HCT116 (cell line): Measurements from ENCODE around the gene GJD3. TPM values are rescaled to one million over a fixed set of nuclear protein-coding genes. Genes with fewer than 3 reads are reported as not detected.
"Not testable (repeated sequence)": the region's sequence is repeated elsewhere in the genome, so short reads cannot be mapped to it uniquely, and the experiment has no call there.

ENCODE experiments used
- ATAC-seq: fragments of 200-7000 bp; cut with Tn5 transposase; 2 replicates; pipeline ENCODE4 v1.9.1; 2020; ENCODE audit warnings: mild to moderate bottlenecking, moderate library complexity
- BruUV-seq: library from RNA; stranded (reverse); fragments of 400-500 nt; replicated peaks from 2 replicates; lab custom pipeline; 2021; lab: Mats Ljungman, UMichigan
- CTCF ChIA-PET: fragments of 300-600 bp; sonication (Branson Sonifier 250); formaldehyde crosslinking; loops from one replicate; lab custom pipeline; 2021; ENCODE audit warnings: antibody characterized with exemption; lab: Charles Lee
- POLR2A ChIA-PET: fragments of 300-600, 350-600 bp; sonication (Branson Sonifier 250); formaldehyde crosslinking; loops from one replicate; lab custom pipeline; 2021; ENCODE audit warnings: antibody characterized with exemption; lab: Charles Lee
- RAD21 ChIA-PET, 2 experiments: fragments of 300-600 bp; sonication (Branson Sonifier 250); formaldehyde crosslinking; loops; one replicate each; lab custom pipeline; 2023; ENCODE audit warnings: low total read pairs in 2 of 2; ENCODE audit not compliant: uncharacterized antibody in 2 of 2, unreplicated experiment in 2 of 2, low non-redundant PET in 1 of 2; lab: Charles Lee
- DNase-seq: peaks from one replicate; pipeline ENCODE4 v3.0.0-alpha.2; 2010; ENCODE audit warnings: low read depth, low spot score
- H2AFZ ChIP-seq: fragments of 200-600 bp; shearing (Covaris generic), sonication (generic); 2 replicates; pipeline ENCODE4 v1.6.1; 2017; ENCODE audit warnings: low read depth, mixed run types, mixed read lengths, antibody characterized with exemption, low read length; ENCODE audit not compliant: poor library complexity, severe bottlenecking
- H3K27ac ChIP-seq: 2 replicates; pipeline ENCODE4 v1.5.1; 2012; ENCODE audit warnings: low read depth, low read length
- H3K27me3 ChIP-seq: fragments of 200-600 bp; sonication (generic); 2 replicates; pipeline ENCODE4 v1.6.1; 2016; ENCODE audit warnings: mixed run types, low read length, mixed read lengths; ENCODE audit not compliant: insufficient read depth
- H3K36me3 ChIP-seq, 2 experiments: fragments of 200-500 bp in 1 of 2; fragments of 200-600 bp in 1 of 2; sonication (Bioruptor generic) in 1 of 2; sonication (generic) in 1 of 2; 2 replicates each; pipeline versions ENCODE4 v1.5.1 to v1.6.1; 2014 to 2016; ENCODE audit warnings: low read length in 2 of 2, inconsistent platforms in 1 of 2, mixed read lengths in 1 of 2, mixed run types in 1 of 2; ENCODE audit not compliant: insufficient read depth in 2 of 2, control insufficient read depth in 1 of 2
- H3K4me1 ChIP-seq, 2 experiments: fragments of 200-600 bp in 1 of 2; sonication (generic) in 1 of 2; 2 replicates each; pipeline versions ENCODE4 v1.5.1 to v1.6.1; 2012 to 2017; ENCODE audit warnings: low read length in 2 of 2, inconsistent platforms in 1 of 2, mild to moderate bottlenecking in 1 of 2, mixed read lengths in 1 of 2, mixed run types in 1 of 2, moderate library complexity in 1 of 2; ENCODE audit not compliant: insufficient read depth in 2 of 2, control insufficient read depth in 1 of 2
- H3K4me2 ChIP-seq: fragments of 200-600 bp; sonication (generic); 2 replicates; pipeline ENCODE4 v1.6.1; 2017; ENCODE audit warnings: mixed run types, low read length, mixed read lengths
- H3K4me3 ChIP-seq, 2 experiments: fragments of 200-600 bp in 1 of 2; sonication (generic) in 1 of 2; replicated peaks in 1 of 2; 2 replicates each; pipeline ENCODE4 v1.5.1; 2011 to 2016; ENCODE audit warnings: low read length in 2 of 2, control low read depth in 1 of 2, low read depth in 1 of 2, mild to moderate bottlenecking in 1 of 2, mixed read lengths in 1 of 2, mixed run types in 1 of 2
- H3K79me2 ChIP-seq: fragments of 200-600 bp; sonication (generic); 2 replicates; pipeline ENCODE4 v1.6.1; 2017; ENCODE audit warnings: mild to moderate bottlenecking, mixed run types, low read length, moderate library complexity, mixed read lengths; ENCODE audit not compliant: insufficient read depth
- H3K9ac ChIP-seq: fragments of 200-600 bp; sonication (generic); 2 replicates; pipeline ENCODE4 v1.6.1; 2016; ENCODE audit warnings: low read length, mixed read lengths
- H3K9me2 ChIP-seq: fragments of 200-600 bp; sonication (generic), shearing (Covaris generic); 2 replicates; pipeline ENCODE4 v1.6.1; 2017; ENCODE audit warnings: mixed run types, mild to moderate bottlenecking, moderate library complexity; ENCODE audit not compliant: insufficient read depth
- H3K9me3 ChIP-seq, 2 experiments: fragments of 200-500 bp in 1 of 2; fragments of 200-600 bp in 1 of 2; sonication (Bioruptor generic) in 1 of 2; sonication (generic) in 1 of 2; 2 replicates each; pipeline ENCODE4 v1.6.1; 2014 to 2017; ENCODE audit warnings: low read length in 2 of 2, mixed read lengths in 2 of 2, inconsistent platforms in 1 of 2, low read depth in 1 of 2, mild to moderate bottlenecking in 1 of 2, mixed run types in 1 of 2, moderate library complexity in 1 of 2; ENCODE audit not compliant: control insufficient read depth in 1 of 2, insufficient read depth in 1 of 2
- H4K20me1 ChIP-seq: fragments of 200-600 bp; sonication (generic), shearing (Covaris generic); 2 replicates; pipeline ENCODE4 v1.6.1; 2017; ENCODE audit warnings: mixed run types, mild to moderate bottlenecking, moderate library complexity; ENCODE audit not compliant: insufficient read depth
- CBX3 ChIP-seq: IDR thresholded peaks from 2 replicates; pipeline ENCODE4 v1.6.1; 2012; ENCODE audit warnings: low read depth
- CEBPB ChIP-seq: IDR thresholded peaks from 2 replicates; pipeline ENCODE4 v1.6.1; 2012; ENCODE audit warnings: low read depth
- EGR1 ChIP-seq: IDR thresholded peaks from 2 replicates; pipeline ENCODE4 v1.6.1; 2012; ENCODE audit warnings: low read depth
- EZH2 ChIP-seq: fragments of 200-600 bp; sonication (generic); IDR thresholded peaks from 2 replicates; pipeline ENCODE4 v1.6.1; 2017; ENCODE audit warnings: antibody characterized with exemption, mixed run types
- EZH2phosphoT487 ChIP-seq: fragments of 200-600 bp; IDR thresholded peaks from 2 replicates; pipeline ENCODE4 v1.6.1; 2018; ENCODE audit warnings: antibody characterized with exemption, borderline replicate concordance
- FOSL1 ChIP-seq: IDR thresholded peaks from 2 replicates; pipeline ENCODE4 v1.6.1; 2012; ENCODE audit warnings: low read depth
- MAX ChIP-seq: IDR thresholded peaks from 2 replicates; pipeline ENCODE4 v1.6.1; 2012
- POLR2A ChIP-seq: IDR thresholded peaks from 2 replicates; pipeline ENCODE4 v1.7.0; 2011; ENCODE audit warnings: borderline replicate concordance; ENCODE audit not compliant: insufficient read depth, insufficient read length; ENCODE audit errors: extremely low read depth
- POLR2AphosphoS5 ChIP-seq: IDR thresholded peaks from 2 replicates; pipeline ENCODE4 v1.6.1; 2011; ENCODE audit warnings: mild to moderate bottlenecking, low read depth, low read length, moderate library complexity
- RAD21 ChIP-seq: IDR thresholded peaks from 2 replicates; pipeline ENCODE4 v1.6.1; 2012; ENCODE audit warnings: low read depth, mild to moderate bottlenecking
- REST ChIP-seq: IDR thresholded peaks from 2 replicates; pipeline ENCODE4 v1.6.1; 2012; ENCODE audit warnings: low read depth
- SIN3A ChIP-seq: IDR thresholded peaks from 2 replicates; pipeline ENCODE4 v1.6.1; 2012; ENCODE audit warnings: low read depth
- SP1 ChIP-seq: IDR thresholded peaks from 2 replicates; pipeline ENCODE4 v1.6.1; 2012; ENCODE audit warnings: low read depth
- SRF ChIP-seq: IDR thresholded peaks from 2 replicates; pipeline ENCODE4 v1.6.1; 2012; ENCODE audit warnings: low read depth
- TCF7L2 ChIP-seq: IDR thresholded peaks from 2 replicates; pipeline ENCODE4 v1.7.0; 2011; ENCODE audit warnings: borderline replicate concordance, inconsistent platforms; ENCODE audit not compliant: insufficient read depth, insufficient read length; ENCODE audit errors: extremely low read depth
- YY1 ChIP-seq: IDR thresholded peaks from 2 replicates; pipeline ENCODE4 v1.6.1; 2011; ENCODE audit warnings: low read length, low read depth, moderate library complexity, mild to moderate bottlenecking; ENCODE audit not compliant: insufficient replicate concordance; ENCODE audit errors: extremely low read depth
- ZNF274 ChIP-seq: fragments of 200-500 bp; sonication (Bioruptor generic); IDR thresholded peaks from 2 replicates; pipeline ENCODE4 v1.6.1; 2014; ENCODE audit warnings: mild to moderate bottlenecking, low read depth, low read length, inconsistent platforms
- intact Hi-C: fragments of 100-400 bp; cut with micrococcal nuclease; formaldehyde crosslinking; loops from 2 replicates; pipeline ENCODE4 v1.10.0; 2022
- total RNA-seq: library from RNA; stranded (reverse); gene quantifications from one replicate; pipeline ENCODE4 v1.2.1, GENCODE V29; 2021; ENCODE audit not compliant: unreplicated experiment

The GJD3 gene
- total RNA-seq, 1 experiment from 2014 or later = not detected

GRCh38 chr17:40375786-40376185 lies 11.2 kb upstream of the GJD3 start:
- H3K9me3 ChIP-seq, H2AFZ ChIP-seq, H3K4me2 ChIP-seq, H3K9ac ChIP-seq, DNase-seq, H3K4me1 ChIP-seq, H3K27ac ChIP-seq, H3K4me3 ChIP-seq, H4K20me1 ChIP-seq, POLR2A ChIA-PET, H3K27me3 ChIP-seq, H3K9me2 ChIP-seq, ATAC-seq, H3K79me2 ChIP-seq, H3K36me3 ChIP-seq, BruUV-seq, intact Hi-C loops, CTCF ChIA-PET: not testable (repeated sequence)
- RAD21 ChIA-PET = interaction anchor here in 1 of 2 experiments (0.7 kb wide), 1 partner anchor 157 kb away, joined by 3 read pairs; no protein-coding TSS in a partner anchor

GRCh38 chr17:40374821-40375498 lies 10.4 kb upstream of the GJD3 start:
- H3K9me3 ChIP-seq = no peaks in the 10 kb centered on the region
- no peak overlapping the region for H3K27ac ChIP-seq
- BruUV-seq = no TSS peak
- H3K4me1 ChIP-seq = no peaks in the 10 kb centered on the region
- no peak overlapping the region for H3K4me2 ChIP-seq
- TF ChIP-seq TCF7L2 (no peak), POLR2A (no peak), YY1 (no peak), SRF (no peak), CEBPB (no peak), ZNF274 (no peak), MAX (no peak), POLR2AphosphoS5 (no peak), RAD21 (no peak), EZH2phosphoT487 (no peak), SIN3A (no peak), EZH2 (no peak), EGR1 (no peak), FOSL1 (no peak), REST (no peak), SP1 (no peak), CBX3 (no peak)
- no peaks in the 10 kb centered on the region for H3K27me3 ChIP-seq
- H3K9me2 ChIP-seq = no peaks in the 10 kb centered on the region
- H3K36me3 ChIP-seq = no peaks in the 10 kb centered on the region
- no peak overlapping the region for H3K4me3 ChIP-seq
- POLR2A ChIA-PET = interaction anchor here (0.9 kb wide), 1 partner anchor 127 kb away, joined by 3 read pairs; the partner anchor contains the start of gene TNS4
- RAD21 ChIA-PET = interaction anchor here in 1 of 2 experiments (0.7 kb wide), 1 partner anchor 158 kb away, joined by 3 read pairs; no protein-coding TSS in a partner anchor
- ATAC-seq (no peak), DNase-seq (no peak)
- intact Hi-C loops = no loop called here
- no peaks in the 10 kb centered on the region for H4K20me1 ChIP-seq
- H2AFZ ChIP-seq = no peak overlapping the region
- H3K79me2 ChIP-seq = no peaks in the 10 kb centered on the region
- no peak overlapping the region for H3K9ac ChIP-seq
- CTCF ChIA-PET = no interaction called here
